HG02943 (cell line): ENCODE measurements around the gene COX19.
"Not testable (repeated sequence)": the region's sequence is repeated elsewhere in the genome, so short reads cannot be mapped to it uniquely, and the experiment has no call there.

Source experiments
- ATAC-seq: cut with Tn5 transposase; IDR thresholded peaks from one replicate; pipeline ENCODE4 v1.9.1; 2021; ENCODE audit warnings: mild to moderate bottlenecking, low read depth, moderate library complexity; ENCODE audit not compliant: unreplicated experiment

The COX19 gene

DNA sequence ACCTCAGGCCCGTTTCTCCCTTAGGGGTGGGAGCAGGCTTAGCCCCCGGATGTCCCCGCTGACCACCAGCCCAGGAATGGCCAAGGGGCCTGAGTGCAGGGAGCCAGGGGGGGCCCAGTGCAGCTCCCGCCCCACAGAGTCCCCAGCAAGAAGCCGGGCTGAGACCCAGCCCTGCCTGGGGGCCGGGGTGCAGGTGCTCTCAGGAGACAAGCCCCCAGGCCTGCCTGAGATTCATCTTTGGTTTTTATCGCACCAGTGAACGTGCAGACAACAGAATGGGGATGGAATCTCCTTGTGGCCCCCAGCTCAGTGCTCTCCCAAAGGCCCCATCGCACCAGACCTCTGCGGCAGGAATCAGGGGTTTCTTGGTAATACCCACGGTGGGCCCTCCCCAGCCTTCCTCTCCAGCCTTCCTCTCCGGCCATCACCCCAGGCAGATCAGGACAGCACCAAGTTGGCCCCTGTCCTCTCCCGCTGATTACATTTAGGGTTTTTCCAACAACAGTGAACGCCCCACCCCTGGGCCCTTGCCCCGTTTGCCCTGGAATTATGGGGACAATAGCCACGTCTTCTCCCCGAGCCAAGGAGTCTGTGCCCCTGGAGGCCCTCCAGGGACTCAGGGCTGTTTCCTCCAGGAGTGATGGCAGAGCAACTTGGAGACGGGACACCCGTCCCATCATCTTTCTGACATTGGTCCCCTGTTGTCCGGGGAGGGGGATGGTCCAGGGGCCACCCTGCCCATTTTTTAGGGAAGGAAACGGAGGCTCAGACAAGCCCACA is 43.3 kb downstream of the COX19 start:
- ATAC-seq = no peak

GRCh38 chr7:930975-931758 is 44.2 kb downstream of the COX19 start:
- ATAC-seq = no peak

- no peak for ATAC-seq
Observed at GRCh38 chr7:929311-929711, 46.0 kb downstream of the COX19 start.

GRCh38 chr7:927031-927671 is 48.2 kb downstream of the COX19 start:
- no peak for ATAC-seq

DNA sequence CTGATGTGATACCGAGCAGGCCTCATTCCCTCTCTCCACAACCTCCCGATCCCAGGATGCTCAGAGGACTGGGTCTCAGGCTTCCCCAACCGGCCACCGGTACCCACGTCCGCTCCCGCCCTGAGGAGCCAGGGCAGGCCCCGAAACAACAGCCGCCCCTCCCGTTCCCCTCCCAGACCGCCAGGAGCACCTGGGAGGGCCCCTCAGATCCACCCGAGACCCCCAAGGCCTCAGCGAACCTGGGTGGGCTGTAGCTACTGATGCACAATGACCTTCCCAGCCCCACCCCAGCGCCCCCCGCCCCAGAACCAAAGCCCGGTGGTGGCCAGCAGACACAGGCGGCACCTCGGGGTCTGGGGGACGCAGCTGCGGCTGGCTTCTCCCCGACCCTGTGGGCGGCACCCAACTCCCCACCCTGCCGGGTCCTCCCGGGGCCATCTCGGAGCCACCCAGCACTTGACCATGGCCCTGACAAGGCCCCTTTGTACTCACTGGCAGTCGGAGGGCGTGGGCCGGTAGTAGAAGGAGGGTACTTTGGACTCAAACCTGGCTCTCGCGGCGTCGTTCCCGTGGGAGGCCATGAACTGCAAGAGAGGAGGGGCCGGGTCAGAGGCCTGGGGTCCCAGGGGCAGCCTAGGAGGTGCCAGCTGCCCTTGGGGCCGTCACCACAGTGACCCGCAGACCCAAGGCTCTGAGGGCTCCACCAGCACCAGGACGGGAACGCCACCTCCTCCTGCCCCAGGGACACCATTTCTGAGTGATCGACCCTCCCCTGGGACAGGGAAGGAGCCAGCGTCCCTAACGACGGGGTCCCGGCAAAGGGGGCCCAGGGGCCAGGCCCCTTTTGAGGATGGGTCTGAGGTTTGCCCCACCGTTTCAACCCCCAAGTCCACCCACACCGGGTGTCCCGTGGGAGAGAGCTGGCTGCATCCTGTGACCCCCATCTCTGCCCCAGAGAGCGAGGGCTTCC is 49.0 kb downstream of the COX19 start:
- ATAC-seq = no peak

- ATAC-seq = no peak
Observed at GRCh38 chr7:925601-926000, 49.7 kb downstream of the COX19 start.

DNA sequence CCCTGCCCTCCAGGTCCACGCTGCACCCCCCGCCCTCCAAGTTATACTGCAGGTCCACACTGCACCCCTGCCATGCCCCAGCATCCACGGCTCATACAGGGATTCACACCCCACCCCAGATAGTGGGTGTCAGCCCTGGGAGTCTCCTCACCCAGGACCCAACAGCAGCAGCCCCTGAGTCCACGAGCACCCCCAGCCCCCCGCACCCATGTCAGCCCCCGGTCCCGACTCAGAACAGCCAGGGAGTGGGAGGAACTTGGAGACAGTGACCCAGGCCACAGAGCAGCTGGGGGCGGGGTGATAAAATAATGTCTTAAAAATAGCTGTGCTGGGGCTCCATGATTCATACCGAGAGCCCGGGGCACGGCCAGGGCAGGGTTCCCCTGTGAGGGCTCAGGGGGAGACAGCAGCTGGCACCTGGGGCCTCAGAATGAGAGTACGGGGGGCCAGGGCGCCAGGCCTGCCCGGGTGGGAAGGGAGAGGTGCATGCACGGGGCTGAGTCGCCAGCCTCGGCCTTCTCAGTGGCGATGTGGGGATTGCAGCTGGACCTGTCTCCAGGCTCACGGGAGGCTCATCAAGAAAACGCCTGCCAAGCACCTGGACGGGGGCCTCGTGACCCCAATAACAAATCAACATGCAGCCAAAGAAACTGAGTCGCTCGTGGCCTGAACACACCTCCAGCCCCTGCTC is 50.7 kb downstream of the COX19 start:
- ATAC-seq = peak; percentile 49

GRCh38 chr7:924042-924441 is 51.3 kb downstream of the COX19 start:
- not testable (repeated sequence) for ATAC-seq

- ATAC-seq = peak; percentile 65
Observed at GRCh38 chr7:923108-924041, 52.0 kb downstream of the COX19 start.

GRCh38 chr7:922334-923107 is 52.8 kb downstream of the COX19 start:
- ATAC-seq = no peak

DNA sequence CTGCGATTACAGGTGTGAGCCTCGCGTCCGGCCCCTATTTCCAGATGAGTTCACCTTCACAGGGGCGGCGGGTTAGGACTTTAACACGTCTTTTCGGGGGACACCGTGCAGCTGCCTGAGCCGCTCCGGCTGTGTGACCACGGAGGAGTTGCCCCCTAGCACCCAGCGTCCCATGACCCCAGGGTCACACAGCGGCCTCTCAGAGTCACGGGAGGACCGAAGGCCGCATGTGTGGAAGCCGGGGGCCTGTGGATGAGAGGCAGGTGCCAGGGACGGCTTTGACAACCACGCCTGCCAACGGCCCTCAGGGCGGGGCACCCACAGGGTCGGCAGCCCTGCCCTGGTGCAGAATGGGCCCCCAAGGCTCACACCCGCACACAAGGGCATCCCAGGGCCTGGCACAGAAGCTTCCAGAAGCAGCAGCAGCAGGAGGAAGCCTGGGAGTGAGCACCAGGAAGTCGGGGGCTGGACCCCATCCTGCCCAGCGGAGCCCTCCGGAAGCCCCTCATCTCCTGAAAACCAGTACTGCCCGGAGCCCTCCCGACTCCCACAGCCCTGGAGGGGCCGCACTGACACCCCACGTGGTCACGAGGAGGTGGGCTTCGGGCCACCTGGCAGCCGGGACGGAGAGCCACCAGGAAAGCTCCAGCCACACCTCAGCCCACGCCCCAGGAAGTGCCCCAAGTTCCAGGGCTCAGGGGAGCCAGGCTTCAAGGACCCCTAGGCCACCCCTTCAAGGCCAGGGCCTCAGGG is 53.6 kb downstream of the COX19 start:
- ATAC-seq = no peak

DNA sequence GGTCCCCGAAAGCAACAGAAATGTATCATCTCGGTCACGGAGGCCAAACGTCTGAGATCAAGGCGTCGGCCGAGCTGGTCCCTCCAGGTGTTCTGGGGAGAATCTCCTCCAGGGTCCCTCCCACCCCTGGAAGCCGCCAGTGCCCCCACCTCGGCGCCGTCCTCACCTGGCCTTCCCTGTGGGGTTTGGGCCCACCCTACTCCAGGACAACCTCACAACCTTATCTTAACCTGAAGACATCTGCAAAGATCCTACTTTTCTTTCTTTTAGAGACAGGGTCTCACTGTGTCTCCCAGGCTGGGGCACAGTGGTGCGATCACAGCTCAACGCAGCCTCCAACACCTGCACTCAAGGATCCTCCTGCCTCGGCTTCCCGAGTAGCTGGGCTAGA is 54.3 kb downstream of the COX19 start:
- no peak for ATAC-seq

DNA sequence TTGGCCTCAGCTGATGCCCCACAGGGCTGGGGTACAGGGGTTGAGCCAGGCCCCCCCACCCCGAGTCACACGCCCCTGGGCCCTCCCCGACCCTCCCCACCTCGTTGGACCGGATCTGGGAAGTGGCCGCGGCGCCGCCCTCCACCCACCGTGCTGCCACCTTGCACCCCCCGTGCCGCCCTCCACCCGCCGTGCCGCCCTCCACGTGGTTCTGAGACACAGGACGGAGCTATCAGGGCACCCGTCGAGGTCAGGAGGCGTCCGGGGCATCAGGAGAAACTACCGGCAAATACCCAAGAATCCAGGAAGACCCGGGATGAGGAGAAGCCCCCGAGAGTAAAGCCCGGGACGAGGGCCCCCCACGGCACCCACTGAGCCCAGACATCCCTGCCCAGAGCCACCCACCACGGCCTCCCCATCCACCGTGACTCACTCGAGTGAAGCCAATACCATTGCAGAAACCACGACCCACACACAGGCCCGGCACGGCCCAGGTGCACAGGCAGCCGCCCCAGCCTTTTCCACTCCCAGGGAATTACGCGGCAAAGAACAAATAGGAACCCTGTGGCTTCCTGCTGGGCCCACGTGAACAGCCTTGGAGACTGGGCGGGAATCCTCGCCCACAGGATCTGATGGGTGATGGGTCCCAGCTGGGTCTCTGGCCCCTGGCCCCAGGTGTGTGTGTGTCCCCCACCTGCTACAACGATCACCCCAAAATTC is 54.8 kb downstream of the COX19 start:
- ATAC-seq = no peak

DNA sequence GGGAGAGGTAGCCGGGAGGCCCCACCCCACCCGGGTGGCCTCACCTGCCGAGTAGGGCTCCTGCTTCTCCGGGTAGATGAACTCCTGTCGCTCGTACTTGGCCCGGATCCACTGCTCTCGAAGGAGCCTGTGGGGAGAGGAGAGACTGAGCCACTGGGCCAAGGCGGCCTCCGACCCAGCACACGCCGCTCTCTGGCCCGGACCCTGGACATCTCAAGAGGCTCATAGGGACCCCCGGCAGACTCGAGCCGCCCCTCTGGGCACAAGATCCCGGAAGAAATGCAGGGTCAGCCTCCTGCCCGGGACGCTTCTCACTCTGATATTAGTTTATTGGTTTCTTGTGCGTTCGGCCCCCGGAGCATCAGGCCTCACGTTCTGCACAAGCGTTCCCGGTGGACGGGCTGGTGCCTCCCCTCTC is 55.4 kb downstream of the COX19 start:
- no peak for ATAC-seq

DNA sequence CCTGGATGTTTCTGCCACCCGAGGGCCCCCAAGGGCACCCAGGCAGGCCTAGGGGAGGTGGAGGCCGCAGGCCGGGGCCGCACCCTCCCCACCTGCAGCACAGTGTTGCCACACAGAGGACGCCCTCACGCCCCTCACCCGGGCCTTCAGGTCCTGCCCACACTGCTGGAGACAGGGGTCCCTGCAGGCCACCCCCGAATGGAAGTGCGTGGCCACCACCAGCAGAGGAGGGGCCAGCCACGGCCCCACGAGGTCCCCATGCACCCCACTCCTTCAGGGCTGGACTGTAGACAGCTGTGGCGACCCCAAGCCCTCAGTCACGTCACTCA is 56.3 kb downstream of the COX19 start:
- no peak for ATAC-seq

DNA sequence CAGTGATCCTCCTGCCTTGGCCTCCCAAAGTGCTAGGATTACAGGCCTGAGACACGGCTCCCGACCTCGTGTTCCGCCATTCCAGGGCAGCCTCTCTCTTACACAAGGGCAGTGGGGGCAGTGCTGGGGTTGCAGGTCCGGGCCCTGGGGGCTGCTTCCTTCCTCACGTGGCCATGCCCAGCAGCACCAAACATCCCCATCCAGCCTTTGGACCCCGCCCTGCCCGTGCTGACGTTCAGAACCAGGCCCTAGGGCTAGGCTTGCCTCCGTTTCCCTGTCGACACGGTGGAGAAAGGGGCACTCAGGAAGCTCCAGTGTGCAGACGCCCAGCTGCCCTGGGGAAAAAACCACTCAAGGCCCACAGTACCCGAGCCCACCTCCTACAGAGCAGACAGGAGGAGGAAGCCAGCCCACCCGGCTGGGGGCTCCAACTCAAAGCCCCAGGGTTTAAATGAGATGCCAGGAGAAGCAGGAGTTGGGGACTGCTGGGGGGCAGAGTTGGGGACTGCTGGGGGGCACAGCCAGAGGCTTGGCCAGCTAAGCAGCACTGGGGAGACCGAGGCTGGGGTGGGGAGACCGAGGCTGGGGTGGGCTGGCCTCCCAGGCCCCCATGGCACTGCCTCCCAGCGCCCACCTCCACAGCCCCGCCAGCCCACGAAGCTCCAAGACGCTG is 56.8 kb downstream of the COX19 start:
- ATAC-seq = no peak
